Measurements from ENCODE around the gene ARSK. TPM values are rescaled to one million over a fixed set of nuclear protein-coding genes. Genes with fewer than 3 reads are reported as not detected.
A peak's percentile ranks its signal among the peaks of the same experiment; 100 is the strongest.

Gene ARSK
- total and polyA plus RNA-seq, 10 of the 15 experiments (the other 5 are each of a cell fraction or from before 2014, with no cell fraction given): 1.6 to 9.5 (median 5.8) TPM

DNA sequence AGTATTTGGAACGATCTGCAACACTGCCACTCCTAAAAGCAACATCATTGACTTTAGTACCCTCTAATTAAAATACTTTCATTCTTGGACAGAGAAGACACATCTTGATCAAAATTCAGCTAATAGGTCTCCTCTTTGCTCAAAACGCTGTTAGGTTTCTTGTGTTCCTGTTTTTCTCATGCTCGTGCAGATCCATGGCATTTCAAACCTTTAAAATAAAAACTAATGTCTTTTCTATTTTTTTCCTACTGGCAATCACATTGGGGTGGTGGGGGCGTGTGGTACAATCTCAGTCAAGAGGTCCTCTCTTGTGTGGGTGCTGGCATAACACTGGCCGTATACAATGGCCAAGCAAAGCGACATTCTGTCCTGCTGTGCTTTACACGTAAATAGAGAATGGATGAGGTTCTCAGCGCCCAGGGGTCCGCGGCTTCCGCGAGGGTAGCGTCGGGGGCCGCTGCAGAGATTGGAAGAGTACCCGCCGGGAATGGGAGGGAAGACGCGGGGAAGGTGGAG is 64.7 kb downstream of the ARSK start:
- H3K9ac ChIP-seq (ENCODE audit: control insufficient read depth, insufficient read depth, low read length): peak overlapping the region; percentile 60
- WGBS (ENCODE audit: insufficient coverage, insufficient replicate concordance, low lambda C conversion rate, missing lambda C conversion rate): 38% methylated on average over 19 of the region's 19 CpGs
- H4K20me1 ChIP-seq (ENCODE audit: control insufficient read depth, insufficient read depth): no peaks in the 10 kb centered on the region
- CTCF ChIA-PET: no interaction called here
- peaks cover 0 to 2% of the 10 kb centered on the region in 2 experiments; a peak in 1 of 4 replicates for H3K27me3 ChIP-seq (replicated peaks in 1 of 2; ENCODE audit: control insufficient read depth in 2 of 2, insufficient read depth in 2 of 2, low read length in 1 of 2)
- TF ChIP-seq HSF1 (IDR thresholded peaks at IDR 0.05; ENCODE audit: low read depth, low read length) (no peak), NR2F1 (conservative IDR thresholded peaks at IDR 0.05) (no peak), CHD1 (IDR thresholded peaks at IDR 0.05; ENCODE audit: low read depth, low read length) (no peak), NRF1 (conservative IDR thresholded peaks at IDR 0.05; ENCODE audit: low read depth, low read length) (no peak), SP1 (IDR thresholded peaks at IDR 0.05; ENCODE audit: low read depth, low read length) (no peak), TARDBP (IDR thresholded peaks at IDR 0.05; ENCODE audit: borderline replicate concordance) (no peak), NR2C2 (IDR thresholded peaks at IDR 0.05; ENCODE audit: borderline replicate concordance, control insufficient read depth, insufficient read length, low read depth) (no peak), ZNF24 (IDR thresholded peaks at IDR 0.05) (no peak)
- ATAC-seq (no peak), DNase-seq (ENCODE audit: low read depth, low spot score) (no peak), FAIRE-seq (no peak)
- H2AFZ ChIP-seq (ENCODE audit: control insufficient read depth, low read depth, low read length): peak overlapping the region; percentile 89
- H3K9me3 ChIP-seq (replicated peaks; ENCODE audit: control insufficient read depth, insufficient read depth, low read length): no peaks in the 10 kb centered on the region; the same call in 2 of the 3 replicates
- SMC1A ChIA-PET (ENCODE audit: uncharacterized antibody, unreplicated experiment): no interaction called here
- no peaks in the 10 kb centered on the region for H3K36me3 ChIP-seq (ENCODE audit: control insufficient read depth in 2 of 2, insufficient read depth in 2 of 2, low read length in 1 of 2)
- in situ Hi-C loops (cut with MboI) (no loop called here), intact Hi-C loops (cut with micrococcal nuclease; ENCODE audit: unreplicated experiment) (loop anchor here (10.0 kb wide), 1 partner anchor 545 kb away; no protein-coding TSS in a partner anchor)
- peaks cover 20% of the 10 kb centered on the region for H3K4me1 ChIP-seq (ENCODE audit: control insufficient read depth, insufficient read depth, low read length)
- H3K79me2 ChIP-seq (ENCODE audit: control insufficient read depth, insufficient read depth, low read length): peaks cover 3% of the 10 kb centered on the region; the same call in 1 of the 2 replicates
- peak overlapping the region; percentile 95 for H3K4me2 ChIP-seq (ENCODE audit: control insufficient read depth, insufficient read depth)
- peak overlapping the region; percentile 79 for H3K4me3 ChIP-seq
- RAD21 ChIA-PET (ENCODE audit: unreplicated experiment): no interaction called here
- POLR2A ChIA-PET: no interaction called here
- no peak overlapping the region for H3K27ac ChIP-seq (ENCODE audit: control insufficient read depth, insufficient read depth)
- BruUV-seq (replicated peaks): no TSS peak

Data from GM12878 (cell line).